Right lobe of liver (tissue), 6 donors: ENCODE data around the gene P4HTM. TPM values are rescaled to one million over a fixed set of nuclear protein-coding genes. Genes with fewer than 3 reads are reported as not detected.

Source experiments
- ATAC-seq, 4 donors: fragments of 200-7000 bp; cut with Tn5 transposase; one replicate each; pipeline ENCODE4 v1.9.1; 2020; ENCODE audit warnings: mild to moderate bottlenecking in 4 of 4, moderate library complexity in 4 of 4
- DNase-seq, 3 donors: peaks; one replicate each; pipeline ENCODE4 v3.0.0-alpha.2; 2020
- H3K27ac ChIP-seq, 3 donors: fragments of 200-600 bp; one replicate each; pipeline ENCODE4 v1.8.0; 2022
- H3K27me3 ChIP-seq, 2 donors: fragments of 200-600 bp; one replicate each; pipeline ENCODE4 v1.8.0; 2022
- H3K36me3 ChIP-seq, 4 donors: fragments of 200-600 bp; sonication (generic) in 1 of 4; one replicate each; pipeline versions ENCODE4 v1.5.1 to v1.8.0; 2017 to 2022; ENCODE audit warnings: control low read depth in 1 of 4
- H3K4me1 ChIP-seq, 4 donors: fragments of 200-600 bp; sonication (generic) in 1 of 4; one replicate each; pipeline versions ENCODE4 v1.5.1 to v1.8.0; 2017 to 2022; ENCODE audit warnings: control low read depth in 1 of 4
- H3K4me3 ChIP-seq, 3 donors: fragments of 200-600 bp; one replicate each; pipeline ENCODE4 v1.8.0; 2022
- H3K9me3 ChIP-seq, 4 donors: fragments of 200-600 bp; sonication (generic) in 1 of 4; one replicate each; pipeline versions ENCODE4 v1.5.1 to v1.8.0; 2017 to 2022; ENCODE audit warnings: control low read depth in 1 of 4
- POLR2A ChIP-seq: fragments of 450-650 bp; IDR thresholded peaks from one replicate; pipeline ENCODE4 v1.6.1; 2017; ENCODE audit warnings: antibody characterized with exemption, mild to moderate bottlenecking
- WGBS: methylation state at CpG from one replicate; pipeline ENCODE4 v1.1.6; 2018; ENCODE audit warnings: low coverage, low lambda C conversion rate; ENCODE audit not compliant: insufficient coverage; ENCODE audit errors: missing lambda C conversion rate; 5-methylcytosine and 5-hydroxymethylcytosine counted together
- intact Hi-C, 2 donors: fragments of 100-400 bp; cut with DNase I; formaldehyde crosslinking; loops; one replicate each; pipeline versions ENCODE4 v1.11.2 to v1.14.1; 2022
- total RNA-seq, 6 experiments: library from RNA; depleted of rRNA in 2 of 6; stranded (reverse); fragments of >200 nt in 2 of 6; fragmentation: NEBNext Ultra II Directional in 3 of 6; extraction: Animal tissue kit (Norgen Biotek cat#: 25700) in 3 of 6; gene quantifications; one replicate each; pipeline versions ENCODE4 v1.1.0 to v1.2.4, GENCODE V29; 2016 to 2023
- TF ChIP-seq, protein P1 (sequence below), 4 donors: fragments of 200-600 bp in 3 of 4; fragments of 450-650 bp in 1 of 4; IDR thresholded peaks; one replicate each; pipeline versions ENCODE4 v1.5.1 to v1.8.0; 2016 to 2022; ENCODE audit warnings: antibody characterized with exemption in 4 of 4, mild to moderate bottlenecking in 2 of 4
- donor health status: DM: no; HTN: yes; CAD: no.
- donor health status: DM: no; HTN: no; CAD: no.
- donor health status: DM: no; HTN: no; CAD: no.
- donor health status: DM: no; HTN: yes; CAD: no.
- donor health status: DM: no; HTN: yes; CAD: no.

The P4HTM gene
- total RNA-seq, 6 experiments from 2014 or later: 7.7 to 19.2 (median 11.1) TPM

DNA sequence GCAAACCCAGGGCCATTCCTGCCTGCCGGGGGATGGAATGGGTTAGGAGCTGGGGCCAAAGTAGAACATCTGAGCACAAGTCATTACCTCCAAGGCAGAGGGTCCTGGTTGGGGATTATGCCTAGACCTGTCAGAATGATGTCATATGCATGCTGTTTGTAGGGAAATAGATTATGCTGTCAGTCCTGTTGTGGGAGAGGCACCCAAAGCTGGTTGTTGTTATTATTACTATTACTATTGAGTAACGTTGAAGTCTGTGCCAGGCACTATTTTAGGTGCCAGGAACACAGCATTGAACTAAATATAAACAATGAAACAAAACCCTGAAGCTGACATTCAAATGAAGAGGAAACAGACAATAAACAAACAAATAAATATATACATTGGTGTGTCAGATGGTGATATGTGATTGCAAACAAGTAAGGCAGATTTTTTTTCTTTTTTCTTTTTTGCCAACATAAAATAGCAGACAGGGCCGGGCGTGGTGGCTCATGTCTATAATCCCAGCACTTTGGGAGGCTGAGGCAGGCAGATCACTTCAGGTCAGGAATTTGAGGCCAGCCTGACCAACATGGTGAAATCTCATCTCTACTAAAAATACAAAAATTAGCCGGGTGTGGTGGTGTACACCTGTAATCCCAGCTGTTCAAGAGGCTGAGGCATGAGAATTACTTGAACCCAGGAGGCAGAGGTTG, 2.0 kb downstream of the P4HTM start:
- H3K4me1 ChIP-seq: peaks cover 0 to 20% (median 6%) of the 10 kb centered on the region in 4 donors
- H3K9me3 ChIP-seq: no peaks in the 10 kb centered on the region
- TF ChIP-seq POLR2A: no peak
- TF ChIP-seq, protein P1, sequence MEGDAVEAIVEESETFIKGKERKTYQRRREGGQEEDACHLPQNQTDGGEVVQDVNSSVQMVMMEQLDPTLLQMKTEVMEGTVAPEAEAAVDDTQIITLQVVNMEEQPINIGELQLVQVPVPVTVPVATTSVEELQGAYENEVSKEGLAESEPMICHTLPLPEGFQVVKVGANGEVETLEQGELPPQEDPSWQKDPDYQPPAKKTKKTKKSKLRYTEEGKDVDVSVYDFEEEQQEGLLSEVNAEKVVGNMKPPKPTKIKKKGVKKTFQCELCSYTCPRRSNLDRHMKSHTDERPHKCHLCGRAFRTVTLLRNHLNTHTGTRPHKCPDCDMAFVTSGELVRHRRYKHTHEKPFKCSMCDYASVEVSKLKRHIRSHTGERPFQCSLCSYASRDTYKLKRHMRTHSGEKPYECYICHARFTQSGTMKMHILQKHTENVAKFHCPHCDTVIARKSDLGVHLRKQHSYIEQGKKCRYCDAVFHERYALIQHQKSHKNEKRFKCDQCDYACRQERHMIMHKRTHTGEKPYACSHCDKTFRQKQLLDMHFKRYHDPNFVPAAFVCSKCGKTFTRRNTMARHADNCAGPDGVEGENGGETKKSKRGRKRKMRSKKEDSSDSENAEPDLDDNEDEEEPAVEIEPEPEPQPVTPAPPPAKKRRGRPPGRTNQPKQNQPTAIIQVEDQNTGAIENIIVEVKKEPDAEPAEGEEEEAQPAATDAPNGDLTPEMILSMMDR (IDR thresholded peaks at IDR 0.05): no peak
- intact Hi-C loops: no loop called here
- no peaks in the 10 kb centered on the region for H3K27me3 ChIP-seq
- 78% methylated on average over 5 of the region's 5 CpGs for WGBS
- H3K27ac ChIP-seq: no peak overlapping the region
- ATAC-seq (no peak), DNase-seq (no peak)
- peaks cover 0 to 2% (median 0%) of the 10 kb centered on the region in 4 donors for H3K36me3 ChIP-seq
- no peak overlapping the region for H3K4me3 ChIP-seq

DNA sequence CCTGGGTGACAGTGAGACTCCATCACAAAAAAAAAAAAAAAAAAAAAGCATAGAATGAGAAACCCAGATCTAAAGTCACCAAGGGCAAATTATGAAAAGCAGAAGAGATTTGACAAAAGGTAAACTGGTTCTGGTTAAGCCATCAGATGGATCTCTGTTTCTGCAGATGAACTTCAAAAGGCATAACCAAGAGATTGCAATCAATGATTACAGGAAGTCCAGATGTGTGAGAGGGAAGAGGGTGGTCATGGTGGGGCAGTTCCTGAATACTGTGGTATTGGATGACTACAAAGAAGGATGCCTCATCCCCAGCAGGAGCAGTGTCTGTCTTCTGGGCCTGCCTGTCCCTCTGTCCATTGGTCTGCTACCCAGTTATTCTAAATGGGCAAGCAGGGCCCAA, 3.8 kb downstream of the P4HTM start:
- no peaks in the 10 kb centered on the region for H3K9me3 ChIP-seq
- no peak for DNase-seq
- no peak overlapping the region for H3K4me3 ChIP-seq
- ATAC-seq: no peak
- H3K36me3 ChIP-seq: peaks cover 0 to 2% (median 0%) of the 10 kb centered on the region in 4 donors
- no peaks in the 10 kb centered on the region for H3K27me3 ChIP-seq
- no peak for TF ChIP-seq POLR2A
- TF ChIP-seq, protein P1 (IDR thresholded peaks at IDR 0.05): no peak
- H3K4me1 ChIP-seq: peaks cover 0 to 19% (median 6%) of the 10 kb centered on the region in 4 donors
- intact Hi-C loops: no loop called here
- H3K27ac ChIP-seq: no peak overlapping the region

DNA sequence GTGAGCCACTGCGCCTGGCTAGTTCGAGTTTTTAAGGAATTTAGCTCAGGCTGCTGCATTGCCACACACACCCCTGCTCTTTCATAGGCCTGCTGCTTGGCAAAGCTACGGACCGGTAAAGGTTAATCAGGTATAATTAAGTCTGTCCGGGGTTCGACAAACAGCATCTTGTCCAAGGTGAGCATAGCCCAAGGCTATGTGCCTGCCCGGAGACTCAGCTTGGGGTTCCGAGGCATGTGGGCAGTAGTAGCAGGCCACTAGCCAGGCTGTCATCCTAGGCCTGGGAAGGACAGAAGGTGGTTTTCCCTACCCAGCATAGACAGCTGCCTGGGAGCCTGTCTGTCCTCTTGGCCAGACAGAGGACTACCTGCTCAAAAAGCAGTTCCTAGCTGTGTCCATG, 6.6 kb downstream of the P4HTM start:
- no peak overlapping the region for H3K4me3 ChIP-seq
- no peaks in the 10 kb centered on the region for H3K27me3 ChIP-seq
- ATAC-seq (no peak), DNase-seq (no peak)
- H3K27ac ChIP-seq: no peak overlapping the region
- peaks cover 0 to 2% (median 0%) of the 10 kb centered on the region in 4 donors for H3K36me3 ChIP-seq
- WGBS: 89% methylated on average over 6 of the region's 8 CpGs
- TF ChIP-seq, protein P1 (IDR thresholded peaks at IDR 0.05): no peak
- no peak for TF ChIP-seq POLR2A
- no peaks in the 10 kb centered on the region for H3K9me3 ChIP-seq
- H3K4me1 ChIP-seq: peaks cover 0 to 1% (median 0%) of the 10 kb centered on the region in 4 donors
- intact Hi-C loops: no loop called here

DNA sequence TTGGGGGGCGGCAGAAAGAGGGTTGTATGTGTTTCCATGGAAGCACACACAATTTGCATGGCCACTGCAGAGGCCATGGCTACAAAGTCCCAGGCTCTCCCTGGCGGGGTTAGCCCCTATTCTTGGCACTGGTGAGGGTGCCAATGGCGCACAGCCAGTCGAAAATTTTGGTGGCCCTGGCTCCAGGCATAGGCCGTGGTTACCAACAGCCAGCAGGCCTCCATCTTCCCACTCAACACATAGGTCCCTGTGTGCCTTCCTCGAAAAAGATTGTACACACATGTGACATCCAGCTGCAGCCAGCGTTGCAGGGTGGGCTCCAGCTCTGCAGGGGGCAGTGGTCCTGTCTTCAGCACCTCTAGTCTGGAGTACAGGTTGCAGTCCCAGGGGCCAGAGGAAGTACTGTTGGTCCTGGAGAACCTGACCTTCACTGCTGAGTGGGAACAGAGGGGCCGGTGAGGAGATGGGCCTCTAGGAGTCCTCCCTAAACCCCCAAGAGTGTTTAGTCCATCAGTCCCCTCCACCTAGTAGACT, 7.1 kb downstream of the P4HTM start:
- peak in 1 of 3 donors; percentile 31 for DNase-seq
- no peak overlapping the region for H3K4me3 ChIP-seq
- H3K9me3 ChIP-seq: no peaks in the 10 kb centered on the region
- no peak overlapping the region for H3K27ac ChIP-seq
- no peak for ATAC-seq
- intact Hi-C loops: no loop called here
- TF ChIP-seq, protein P1 (IDR thresholded peaks at IDR 0.05): no peak
- TF ChIP-seq POLR2A: no peak
- peaks cover 0 to 2% (median 0%) of the 10 kb centered on the region in 4 donors for H3K36me3 ChIP-seq
- no peaks in the 10 kb centered on the region for H3K27me3 ChIP-seq
- no CpG with 5 or more reads among the region's 8 CpGs for WGBS
- no peaks in the 10 kb centered on the region for H3K4me1 ChIP-seq
